ENCODE results near the gene TSNAXIP1. TPM values are rescaled to one million over a fixed set of nuclear protein-coding genes. Genes with fewer than 3 reads are reported as not detected.

The TSNAXIP1 gene
- total RNA-seq, 2 experiments from 2014 or later, result 0.40 to 0.47 TPM

GRCh38 chr16:67864594-67864993, 57.9 kb downstream of the TSNAXIP1 start:
- H3K27ac Mint-ChIP-seq, result no peak overlapping the region
- POLR2A ChIA-PET, result interaction anchor here (0.7 kb wide), 1 partner anchor 109 kb away, joined by 3 read pairs; no protein-coding TSS in a partner anchor

DNA sequence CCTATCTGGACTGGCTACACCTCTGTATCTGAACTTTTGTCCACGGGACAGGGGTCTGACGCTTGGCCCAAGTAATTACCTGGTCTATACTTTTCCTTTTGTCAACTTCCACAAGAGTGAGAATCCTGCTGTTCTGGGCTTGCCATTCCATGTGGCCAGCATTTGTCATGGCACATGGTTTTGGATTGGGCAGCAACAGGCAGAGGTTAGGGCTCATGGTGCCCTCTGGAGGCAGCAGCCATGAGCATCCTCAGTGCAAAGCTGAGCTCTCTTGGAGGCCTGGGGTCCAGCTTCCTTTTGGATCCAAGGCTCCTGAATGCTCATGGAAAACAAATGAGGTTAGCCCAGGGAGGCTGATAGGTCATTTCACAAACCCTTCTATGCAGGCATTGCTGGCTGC, 58.6 kb downstream of the TSNAXIP1 start:
- Mint-ChIP-seq H3K27ac (no peak overlapping the region), H3K27me3 (no peaks in the 10 kb centered on the region), H3K9me3 (no peaks in the 10 kb centered on the region), H3K36me3 (ENCODE audit: low read depth) (peaks cover 19% of the 10 kb centered on the region), H3K4me3 (no peak overlapping the region), H3K4me1 (ENCODE audit: low read depth) (no peaks in the 10 kb centered on the region)
- intact Hi-C loops (cut with micrococcal nuclease), result no loop called here
- CTCF ChIA-PET, result interaction anchor here (0.8 to 3.9 kb wide), 3 partner anchors 10 to 49 kb away, joined by 3 to 21 read pairs (median 9); partner anchors contain the start of gene NRN1L
- TF ChIP-seq, protein P1, sequence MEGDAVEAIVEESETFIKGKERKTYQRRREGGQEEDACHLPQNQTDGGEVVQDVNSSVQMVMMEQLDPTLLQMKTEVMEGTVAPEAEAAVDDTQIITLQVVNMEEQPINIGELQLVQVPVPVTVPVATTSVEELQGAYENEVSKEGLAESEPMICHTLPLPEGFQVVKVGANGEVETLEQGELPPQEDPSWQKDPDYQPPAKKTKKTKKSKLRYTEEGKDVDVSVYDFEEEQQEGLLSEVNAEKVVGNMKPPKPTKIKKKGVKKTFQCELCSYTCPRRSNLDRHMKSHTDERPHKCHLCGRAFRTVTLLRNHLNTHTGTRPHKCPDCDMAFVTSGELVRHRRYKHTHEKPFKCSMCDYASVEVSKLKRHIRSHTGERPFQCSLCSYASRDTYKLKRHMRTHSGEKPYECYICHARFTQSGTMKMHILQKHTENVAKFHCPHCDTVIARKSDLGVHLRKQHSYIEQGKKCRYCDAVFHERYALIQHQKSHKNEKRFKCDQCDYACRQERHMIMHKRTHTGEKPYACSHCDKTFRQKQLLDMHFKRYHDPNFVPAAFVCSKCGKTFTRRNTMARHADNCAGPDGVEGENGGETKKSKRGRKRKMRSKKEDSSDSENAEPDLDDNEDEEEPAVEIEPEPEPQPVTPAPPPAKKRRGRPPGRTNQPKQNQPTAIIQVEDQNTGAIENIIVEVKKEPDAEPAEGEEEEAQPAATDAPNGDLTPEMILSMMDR (IDR thresholded peaks at IDR 0.05), result peak; percentile 33
- ATAC-seq, result peak; percentile 64
- peak; percentile 30 for DNase-seq
- POLR2A ChIA-PET, result interaction anchor here (0.7 kb wide), 1 partner anchor 108 kb away, joined by 3 read pairs; no protein-coding TSS in a partner anchor

More at GRCh38 chr16:67864594-67864993, 57.9 kb downstream of the TSNAXIP1 start:
- Mint-ChIP-seq H3K9me3 (no peaks in the 10 kb centered on the region), H3K27me3 (no peaks in the 10 kb centered on the region), H3K4me3 (no peak overlapping the region), H3K36me3 (ENCODE audit: low read depth) (peaks cover 19% of the 10 kb centered on the region), H3K4me1 (ENCODE audit: low read depth) (no peaks in the 10 kb centered on the region)
- intact Hi-C loops (cut with micrococcal nuclease), result no loop called here
- CTCF ChIA-PET, result interaction anchor here (1.3 to 3.9 kb wide), 2 partner anchors 19 to 48 kb away, joined by 9 to 21 read pairs; partner anchors contain the start of gene NRN1L
- DNase-seq (no peak), ATAC-seq (no peak)
- TF ChIP-seq, protein P1 (IDR thresholded peaks at IDR 0.05), result no peak

- no peak overlapping the region for H3K27ac Mint-ChIP-seq
- no peaks in the 10 kb centered on the region for H3K9me3 Mint-ChIP-seq
- H3K4me1 Mint-ChIP-seq (ENCODE audit: low read depth), result peaks cover 5% of the 10 kb centered on the region
- TF ChIP-seq, protein P1 (IDR thresholded peaks at IDR 0.05), result no peak
- no peak for ATAC-seq
- intact Hi-C loops (cut with micrococcal nuclease), result no loop called here
- H3K4me3 Mint-ChIP-seq, result no peak overlapping the region
- no peak for DNase-seq
- H3K27me3 Mint-ChIP-seq, result no peaks in the 10 kb centered on the region
- peaks cover 15% of the 10 kb centered on the region for H3K36me3 Mint-ChIP-seq (ENCODE audit: low read depth)
- POLR2A ChIA-PET, result interaction anchor here (0.7 kb wide), 1 partner anchor 9 kb away, joined by 3 read pairs; no protein-coding TSS in a partner anchor
- CTCF ChIA-PET, result interaction anchor here (0.7 to 1.9 kb wide), 5 partner anchors 16 to 365 kb away, joined by 3 to 13 read pairs (median 6); no protein-coding TSS in a partner anchor
Measured at GRCh38 chr16:67868290-67868689, 61.6 kb downstream of the TSNAXIP1 start.

GRCh38 chr16:67869653-67870052, 63.0 kb downstream of the TSNAXIP1 start:
- Mint-ChIP-seq H3K27ac (no peak overlapping the region), H3K36me3 (ENCODE audit: low read depth) (peaks cover 15% of the 10 kb centered on the region), H3K4me3 (no peak overlapping the region), H3K27me3 (no peaks in the 10 kb centered on the region), H3K4me1 (ENCODE audit: low read depth) (peaks cover 14% of the 10 kb centered on the region), H3K9me3 (no peaks in the 10 kb centered on the region)
- ATAC-seq (no peak), DNase-seq (no peak)
- CTCF ChIA-PET, result interaction anchor here (1.8 to 2.5 kb wide), 2 partner anchors 14 to 53 kb away, joined by 6 to 12 read pairs; no protein-coding TSS in a partner anchor
- POLR2A ChIA-PET, result interaction anchor here (0.6 kb wide), 1 partner anchor 394 kb away, joined by 3 read pairs; no protein-coding TSS in a partner anchor
- intact Hi-C loops (cut with micrococcal nuclease), result no loop called here
- TF ChIP-seq, protein P1 (IDR thresholded peaks at IDR 0.05), result no peak

DNA sequence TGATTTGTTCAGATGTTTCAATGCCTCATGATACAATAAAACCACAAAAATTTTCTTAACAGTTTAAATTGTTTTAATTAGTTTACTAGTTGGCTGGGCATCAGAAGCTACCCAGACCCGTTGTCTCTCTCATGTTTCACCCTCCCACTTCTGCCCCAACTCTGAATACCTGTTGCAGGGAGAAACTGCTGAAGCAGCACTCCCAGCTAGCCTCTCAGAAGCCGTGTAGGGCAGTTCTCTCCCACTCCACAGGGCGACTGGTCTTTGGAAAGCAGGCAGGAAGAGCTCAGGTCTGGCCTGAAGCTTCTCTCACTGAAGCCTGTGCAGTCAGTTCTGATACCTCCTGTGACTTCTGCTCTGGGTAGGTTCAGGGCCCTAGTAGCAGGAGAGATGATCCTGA, 64.6 kb downstream of the TSNAXIP1 start:
- no peak for DNase-seq
- Mint-ChIP-seq H3K4me1 (ENCODE audit: low read depth) (peaks cover 26% of the 10 kb centered on the region), H3K4me3 (no peak overlapping the region), H3K27me3 (no peaks in the 10 kb centered on the region), H3K27ac (peak overlapping the region; percentile 49), H3K36me3 (ENCODE audit: low read depth) (peaks cover 12% of the 10 kb centered on the region), H3K9me3 (no peaks in the 10 kb centered on the region)
- POLR2A ChIA-PET, result interaction anchor here (0.8 to 1.4 kb wide), 4 partner anchors 9 to 28 kb away, joined by 4 to 6 read pairs (median 4); no protein-coding TSS in a partner anchor
- CTCF ChIA-PET, result interaction anchor here (0.6 to 2.5 kb wide), 8 partner anchors 9 to 76 kb away, joined by 3 to 12 read pairs (median 3); no protein-coding TSS in a partner anchor
- intact Hi-C loops (cut with micrococcal nuclease), result no loop called here
- TF ChIP-seq, protein P1 (IDR thresholded peaks at IDR 0.05), result no peak
- no peak for ATAC-seq

All from activated CD8-positive, alpha-beta T cell treated with anti-CD3 and anti-CD28 coated beads for 36 hours (primary cell).